ENCODE results near the gene CFAP46.

Gene CFAP46

GRCh38 chr10:132761395-132762060 is 180.8 kb downstream of the CFAP46 start:
- Histone ChIP-seq H4K8ac (ENCODE audit: low read length) (no peak overlapping the region), H3K4ac (ENCODE audit: low read depth in 1 of 2, low read length in 2 of 2) (no peak overlapping the region), H3K14ac (ENCODE audit: low read length in 2 of 2) (no peak overlapping the region), H2BK120ac (ENCODE audit: low read depth, low read length) (no peak overlapping the region), H2BK15ac (ENCODE audit: low read depth, poor library complexity, severe bottlenecking) (no peak overlapping the region), H2AFZ (ENCODE audit: low read depth, low read length) (no peak overlapping the region), H3K9ac (ENCODE audit: low read length) (no peak overlapping the region), H2BK12ac (ENCODE audit: low read length in 2 of 2) (no peak overlapping the region), H3K4me3 (ENCODE audit: insufficient read depth in 1 of 2, low read depth in 1 of 2, low read length in 2 of 2) (no peak overlapping the region), H3K36me3 (ENCODE audit: control insufficient read depth in 1 of 2, insufficient read depth in 2 of 2, low read depth in 1 of 2, low read length in 2 of 2) (peaks cover 17 to 50% of the 10 kb centered on the region in 2 experiments), H3K79me1 (replicated peaks; ENCODE audit: low read length, poor library complexity, severe bottlenecking) (no peaks in the 10 kb centered on the region), H3K9me3 (ENCODE audit: control insufficient read depth, low read length) (peaks cover 4% of the 10 kb centered on the region), H3K27ac (ENCODE audit: low read length, poor library complexity, severe bottlenecking) (no peak overlapping the region), H4K91ac (ENCODE audit: low read length) (no peak overlapping the region), H3K4me1 (ENCODE audit: control insufficient read depth, insufficient read depth, low read depth, low read length) (peaks cover 5% of the 10 kb centered on the region), H3K4me2 (ENCODE audit: low read length, poor library complexity, severe bottlenecking) (no peak overlapping the region), H3K18ac (ENCODE audit: low read depth in 1 of 2, low read length in 2 of 2) (no peak overlapping the region), H2AK5ac (ENCODE audit: low read length, severe bottlenecking) (no peak overlapping the region), H2BK5ac (ENCODE audit: low read depth, low read length, poor library complexity, severe bottlenecking) (no peak overlapping the region), H3K23ac (ENCODE audit: low read length in 2 of 2) (no peak overlapping the region), H3K27me3 (ENCODE audit: control insufficient read depth in 1 of 2, insufficient read depth in 1 of 2, low read length in 2 of 2) (no peaks in the 10 kb centered on the region)
- DNase-seq, result no peak
- 97% methylated on average over 9 of the region's 11 CpGs for WGBS

- no peak overlapping the region for H4K91ac ChIP-seq (ENCODE audit: low read length)
- no peak overlapping the region for H3K23ac ChIP-seq (ENCODE audit: low read length in 2 of 2)
- WGBS, result 98% methylated on average over 14 of the region's 14 CpGs
- H3K9ac ChIP-seq (ENCODE audit: low read length), result no peak overlapping the region
- H3K4ac ChIP-seq (ENCODE audit: low read depth in 1 of 2, low read length in 2 of 2), result no peak overlapping the region
- no peak overlapping the region for H2BK15ac ChIP-seq (ENCODE audit: low read depth, poor library complexity, severe bottlenecking)
- H4K8ac ChIP-seq (ENCODE audit: low read length), result no peak overlapping the region
- H3K27ac ChIP-seq (ENCODE audit: low read length, poor library complexity, severe bottlenecking), result no peak overlapping the region
- H2BK120ac ChIP-seq (ENCODE audit: low read depth, low read length), result no peak overlapping the region
- H2BK12ac ChIP-seq (ENCODE audit: low read length in 2 of 2), result no peak overlapping the region
- no peaks in the 10 kb centered on the region for H3K79me1 ChIP-seq (replicated peaks; ENCODE audit: low read length, poor library complexity, severe bottlenecking)
- no peak for DNase-seq
- no peak overlapping the region for H2AFZ ChIP-seq (ENCODE audit: low read depth, low read length)
- H2BK5ac ChIP-seq (ENCODE audit: low read depth, low read length, poor library complexity, severe bottlenecking), result no peak overlapping the region
- H2AK5ac ChIP-seq (ENCODE audit: low read length, severe bottlenecking), result no peak overlapping the region
- H3K4me3 ChIP-seq (ENCODE audit: insufficient read depth in 1 of 2, low read depth in 1 of 2, low read length in 2 of 2), result no peak overlapping the region
- peaks cover 4% of the 10 kb centered on the region for H3K9me3 ChIP-seq (ENCODE audit: control insufficient read depth, low read length)
- no peak overlapping the region for H3K18ac ChIP-seq (ENCODE audit: low read depth in 1 of 2, low read length in 2 of 2)
- H3K4me2 ChIP-seq (ENCODE audit: low read length, poor library complexity, severe bottlenecking), result no peak overlapping the region
- H3K14ac ChIP-seq (ENCODE audit: low read length in 2 of 2), result no peak overlapping the region
- no peaks in the 10 kb centered on the region for H3K27me3 ChIP-seq (ENCODE audit: control insufficient read depth in 1 of 2, insufficient read depth in 1 of 2, low read length in 2 of 2)
- peaks cover 34 to 70% of the 10 kb centered on the region in 2 experiments for H3K36me3 ChIP-seq (ENCODE audit: control insufficient read depth in 1 of 2, insufficient read depth in 2 of 2, low read depth in 1 of 2, low read length in 2 of 2)
- peaks cover 7% of the 10 kb centered on the region for H3K4me1 ChIP-seq (ENCODE audit: control insufficient read depth, insufficient read depth, low read depth, low read length)
Observed at GRCh38 chr10:132758865-132759264, 183.5 kb downstream of the CFAP46 start.

All from mesenchymal stem cell (in vitro differentiated cells and primary cell).